Midbrain (tissue), 1 donor: ENCODE results near the gene LLGL1.

ENCODE experiments used
- DNase-seq: peaks from one replicate; lab custom pipeline; 2025; lab: John Stamatoyannopoulos, UW

Gene LLGL1

GRCh38 chr17:18225121-18225641, at the start of gene LLGL1:
TSS of gene LLGL1 (plus strand) at chr17:18225635. CDS start at chr17:18225683, 48 bp downstream.
- DNase-seq, result peak; percentile 95

- DNase-seq, result no peak
Observed at GRCh38 chr17:18176176-18176575, 49.3 kb upstream of the LLGL1 start.

GRCh38 chr17:18177133-18177532, 48.3 kb upstream of the LLGL1 start:
- DNase-seq, result no peak

- DNase-seq, result no peak
Observed at GRCh38 chr17:18177722-18178121, 47.7 kb upstream of the LLGL1 start.

GRCh38 chr17:18179196-18179595, 46.2 kb upstream of the LLGL1 start:
- DNase-seq, result no peak

GRCh38 chr17:18179804-18180203, 45.6 kb upstream of the LLGL1 start:
- no peak for DNase-seq

GRCh38 chr17:18181358-18181757, 44.1 kb upstream of the LLGL1 start:
- no peak for DNase-seq

- DNase-seq, result no peak
Observed at GRCh38 chr17:18182110-18182977, 43.1 kb upstream of the LLGL1 start.

- peak; percentile 92 for DNase-seq
Observed at GRCh38 chr17:18182978-18183333, 42.5 kb upstream of the LLGL1 start.

GRCh38 chr17:18183334-18184142, 41.9 kb upstream of the LLGL1 start, which contains the start of gene ALKBH5:
TSS of gene ALKBH5 (plus strand) at chr17:18183828. CDS start at chr17:18184244, 416 bp downstream.
- peak; percentile 99 for DNase-seq

- DNase-seq, result peak; percentile 37
Observed at GRCh38 chr17:18184143-18185031, 41.0 kb upstream of the LLGL1 start.

- DNase-seq, result no peak
Observed at GRCh38 chr17:18185391-18185790, 40.0 kb upstream of the LLGL1 start.

GRCh38 chr17:18185832-18186626, 39.4 kb upstream of the LLGL1 start:
- DNase-seq, result no peak

GRCh38 chr17:18186627-18186982, 38.8 kb upstream of the LLGL1 start:
- peak; percentile 18 for DNase-seq

GRCh38 chr17:18187226-18187625, 38.2 kb upstream of the LLGL1 start:
- DNase-seq, result peak; percentile 74

- peak; percentile 22 for DNase-seq
Observed at GRCh38 chr17:18187821-18188761, 37.3 kb upstream of the LLGL1 start.

- no peak for DNase-seq
Observed at GRCh38 chr17:18190628-18191235, 34.7 kb upstream of the LLGL1 start.

- DNase-seq, result no peak
Observed at GRCh38 chr17:18191236-18191667, 34.2 kb upstream of the LLGL1 start.

GRCh38 chr17:18191967-18192366, 33.5 kb upstream of the LLGL1 start:
- no peak for DNase-seq
